Naive thymus-derived CD8-positive, alpha-beta T cell (primary cell): ENCODE data around the gene MUCL1. TPM values are rescaled to one million over a fixed set of nuclear protein-coding genes. Genes with fewer than 3 reads are reported as not detected.
A peak's percentile ranks its signal among the peaks of the same experiment; 100 is the strongest.

Source experiments
- ATAC-seq, 2 donors: fragments of 150-1000 bp; cut with Tn5 transposase in 1 of 2; sonication (Bioruptor Pico), chemical (Tn5 transposase) in 1 of 2; 1 replicate in 1 of 2; 2 replicates in 1 of 2; pipeline ENCODE4 v1.10.0; 2021; ENCODE audit warnings: mild to moderate bottlenecking in 2 of 2, moderate library complexity in 2 of 2
- POLR2A ChIA-PET: fragments of 350-600 bp; sonication (Branson Sonifier 250); formaldehyde crosslinking; loops from one replicate; lab custom pipeline; 2021; ENCODE audit warnings: antibody characterized with exemption; lab: Charles Lee
- DNase-seq, 10 donors: peaks; one replicate each; pipeline versions ENCODE4 v3.0.0 to v3.0.0-alpha.2; 2020 to 2022
- H3K27ac Mint-ChIP-seq, 10 donors: one replicate each; pipeline ENCODE4 v1.8.0; 2020 to 2022; ENCODE audit warnings: mild to moderate bottlenecking in 10 of 10, mixed read lengths in 10 of 10, moderate library complexity in 4 of 10, inconsistent platforms in 1 of 10
- H3K27me3 Mint-ChIP-seq, 5 donors: one replicate each; pipeline ENCODE4 v1.8.0; 2021 to 2022; ENCODE audit warnings: mixed read lengths in 5 of 5
- H3K36me3 Mint-ChIP-seq, 3 donors: one replicate each; pipeline ENCODE4 v1.8.0; 2020 to 2022; ENCODE audit warnings: mixed read lengths in 3 of 3, mild to moderate bottlenecking in 2 of 3, inconsistent platforms in 1 of 3
- H3K4me1 Mint-ChIP-seq, 4 donors: one replicate each; pipeline ENCODE4 v1.8.0; 2021 to 2022; ENCODE audit warnings: mixed read lengths in 4 of 4
- H3K4me3 Mint-ChIP-seq, 10 donors: one replicate each; pipeline ENCODE4 v1.8.0; 2020 to 2022; ENCODE audit warnings: mild to moderate bottlenecking in 10 of 10, mixed read lengths in 10 of 10, moderate library complexity in 6 of 10, inconsistent platforms in 1 of 10
- H3K9me3 Mint-ChIP-seq, 9 donors: one replicate each; pipeline ENCODE4 v1.8.0; 2020 to 2022; ENCODE audit warnings: mixed read lengths in 9 of 9, mild to moderate bottlenecking in 3 of 9, inconsistent platforms in 1 of 9, moderate library complexity in 1 of 9
- polyA plus RNA-seq, 3 donors: library from polyadenylated mRNA; unstranded; fragments of 300-500 nt; fragmentation: Illumina TruSeq; gene quantifications; one replicate each; pipeline ENCODE4 v1.2.3, GENCODE V29; 2021
- total RNA-seq, 8 experiments: library from RNA in 2 of 8; stranded (reverse) in 2 of 8; gene quantifications; one replicate each; pipeline ENCODE4 v1.2.3 and lab custom pipeline; 2021 to 2026

Gene MUCL1, protein sequence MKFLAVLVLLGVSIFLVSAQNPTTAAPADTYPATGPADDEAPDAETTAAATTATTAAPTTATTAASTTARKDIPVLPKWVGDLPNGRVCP
- total RNA-seq = not detected
- not detected for polyA plus RNA-seq
- total RNA-seq (lab: John Stamatoyannopoulos, UW) = 0 to 0.08 (median 0) reads per million in 6 experiments

DNA sequence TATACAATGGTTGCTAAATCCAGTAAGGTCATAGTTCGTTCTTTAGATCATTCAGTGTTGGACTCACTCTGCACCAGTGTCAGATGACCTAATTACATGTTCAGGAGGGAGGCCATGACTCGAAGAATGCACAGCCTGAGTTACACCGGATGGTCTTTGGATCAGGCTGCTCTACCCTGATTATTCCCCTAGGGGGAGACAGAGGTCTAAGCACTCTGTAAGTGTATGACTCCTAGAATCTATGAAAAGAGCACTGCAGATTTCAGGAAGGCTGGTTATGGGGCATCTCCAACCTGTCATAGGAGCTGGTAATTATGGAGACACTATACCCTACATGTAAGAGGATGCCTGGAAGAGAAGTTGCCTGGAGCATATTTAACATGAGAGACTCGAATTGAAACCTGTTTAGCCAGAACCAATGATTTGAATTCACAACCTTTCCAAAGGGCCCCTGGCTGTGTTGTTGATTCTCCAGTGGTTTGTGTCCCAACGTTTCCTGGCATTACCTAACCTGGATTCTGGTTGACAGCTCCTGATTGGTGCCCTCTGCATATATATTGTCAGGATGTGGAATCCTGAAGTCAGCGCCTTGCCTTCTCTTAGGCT lies at the start of gene MUCL1:
MUCL1 (plus strand) TSS at position 584 of the 606 bp plus-strand sequence. CDS start 67 bp downstream, outside the sequence.
- DNase-seq = peak; percentile 9 to 84 (median 72)
- H3K9me3 Mint-ChIP-seq = no peaks in the 10 kb centered on the region
- H3K27ac Mint-ChIP-seq = peak within 1 kb of the TSS in 2 of 10 donors; percentile 54 to 69
- peak; percentile 100 for ATAC-seq
- no peak within 1 kb of the TSS for H3K4me3 Mint-ChIP-seq
- H3K4me1 Mint-ChIP-seq = peaks cover 2 to 8% (median 5%) of the 10 kb centered on the region in 4 donors
- POLR2A ChIA-PET = interaction anchor here (0.6 to 1.7 kb wide), 4 partner anchors 81 to 218 kb away, joined by 3 to 10 read pairs (median 4); partner anchors contain the start of gene TESPA1
- no peaks in the 10 kb centered on the region for H3K36me3 Mint-ChIP-seq
- H3K27me3 Mint-ChIP-seq = no peaks in the 10 kb centered on the region

DNA sequence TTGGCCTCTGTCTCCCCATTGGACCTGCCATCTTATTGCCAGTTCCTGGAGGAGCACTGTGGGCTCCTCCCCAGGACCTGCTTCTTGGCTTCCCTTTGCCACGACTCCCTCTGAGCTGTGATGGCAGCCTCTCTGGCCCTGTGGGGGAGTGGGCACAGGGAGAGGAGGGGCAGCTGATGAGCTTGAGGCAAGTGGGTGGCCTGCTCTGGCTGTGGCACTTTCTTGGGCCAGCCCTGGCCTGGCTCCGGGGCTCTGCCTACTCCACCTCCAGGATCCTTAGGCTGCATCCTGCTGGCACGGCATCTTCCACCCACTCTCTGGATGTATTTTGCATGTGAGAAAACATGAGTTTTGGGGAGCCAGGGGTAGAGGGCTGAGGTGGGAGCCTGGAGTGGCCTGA lies 32.6 kb upstream of the MUCL1 start:
- Mint-ChIP-seq H3K27me3 (peaks cover 0 to 11% (median 9%) of the 10 kb centered on the region in 5 donors), H3K4me1 (no peaks in the 10 kb centered on the region), H3K27ac (no peak overlapping the region), H3K9me3 (peaks cover 0 to 26% (median 14%) of the 10 kb centered on the region in 9 donors), H3K4me3 (no peak overlapping the region), H3K36me3 (peaks cover 0 to 19% (median 14%) of the 10 kb centered on the region in 3 donors)
- ATAC-seq (no peak), DNase-seq (no peak)
- POLR2A ChIA-PET = no interaction called here

DNA sequence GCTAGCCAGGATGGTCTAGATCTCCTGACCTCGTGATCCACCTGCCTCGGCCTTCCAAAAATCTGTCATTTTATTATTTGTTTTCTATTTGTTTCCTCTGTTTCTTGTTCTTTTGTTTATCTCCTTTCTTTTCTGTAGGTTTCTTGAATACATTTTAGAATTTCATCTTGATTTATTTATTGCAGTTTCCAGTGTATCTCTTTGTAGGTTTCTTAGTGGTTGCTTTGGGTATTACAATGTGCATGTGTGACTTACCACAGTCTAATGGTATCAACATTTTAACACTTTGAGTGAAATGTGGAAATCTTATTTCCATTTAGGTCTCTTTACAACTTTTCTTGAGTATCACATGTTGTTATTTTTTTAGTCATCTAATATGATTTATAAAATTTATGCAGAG lies 29.9 kb upstream of the MUCL1 start:
- no peak for ATAC-seq
- POLR2A ChIA-PET = no interaction called here
- no peaks in the 10 kb centered on the region for H3K4me1 Mint-ChIP-seq
- H3K4me3 Mint-ChIP-seq = no peak overlapping the region
- H3K9me3 Mint-ChIP-seq = peaks cover 0 to 26% (median 14%) of the 10 kb centered on the region in 9 donors
- peaks cover 0 to 10% (median 3%) of the 10 kb centered on the region in 5 donors for H3K27me3 Mint-ChIP-seq
- DNase-seq = no peak
- H3K27ac Mint-ChIP-seq = no peak overlapping the region
- peaks cover 0 to 14% (median 14%) of the 10 kb centered on the region in 3 donors for H3K36me3 Mint-ChIP-seq

DNA sequence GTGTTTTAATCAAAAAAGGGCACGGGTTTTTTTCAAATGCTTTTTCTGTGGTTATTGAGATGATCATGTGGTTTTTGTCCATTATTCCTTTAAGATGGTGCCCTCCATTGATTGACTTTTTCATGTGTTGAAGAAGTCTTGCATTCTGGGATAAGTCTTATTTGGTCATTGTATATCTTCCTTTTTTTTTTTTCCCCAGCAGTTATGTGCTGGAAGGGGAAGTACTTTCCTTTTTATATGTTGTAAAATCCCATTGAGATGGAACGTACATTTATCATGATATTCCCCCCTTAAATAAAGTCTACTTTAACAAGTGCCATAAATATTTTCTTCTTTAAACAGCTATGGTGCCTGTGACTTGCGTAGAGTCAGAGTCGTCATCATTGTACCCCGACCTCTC lies 24.8 kb upstream of the MUCL1 start:
- Mint-ChIP-seq H3K27ac (no peak overlapping the region), H3K4me1 (peaks cover 0 to 6% (median 2%) of the 10 kb centered on the region in 4 donors), H3K36me3 (peaks cover 0 to 6% (median 0%) of the 10 kb centered on the region in 3 donors), H3K4me3 (no peak overlapping the region), H3K9me3 (peaks cover 0 to 2% (median 0%) of the 10 kb centered on the region in 9 donors), H3K27me3 (peaks cover 0 to 3% (median 0%) of the 10 kb centered on the region in 5 donors)
- ATAC-seq (no peak), DNase-seq (no peak)
- POLR2A ChIA-PET = no interaction called here

DNA sequence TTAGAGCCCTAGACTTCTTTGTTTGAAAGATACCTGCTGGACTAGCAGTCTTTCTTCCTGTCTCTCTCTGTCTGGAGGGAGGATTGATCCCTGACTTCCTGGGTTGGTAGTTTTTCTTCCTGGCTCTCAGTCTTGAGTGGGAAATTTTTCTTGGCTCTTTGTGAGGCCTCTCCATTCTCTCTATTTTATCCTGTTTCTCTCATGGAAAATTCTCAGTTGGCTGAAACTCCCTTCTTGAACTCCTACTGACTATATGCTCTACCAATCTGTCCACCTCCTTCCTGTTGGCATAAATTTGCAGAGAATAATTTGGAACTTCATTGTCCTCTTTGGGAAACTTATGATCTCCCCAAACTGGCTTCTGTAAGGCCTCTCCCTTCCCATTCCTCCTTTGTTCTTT lies 24.1 kb upstream of the MUCL1 start:
- H3K4me1 Mint-ChIP-seq = peaks cover 0 to 6% (median 2%) of the 10 kb centered on the region in 4 donors
- ATAC-seq (no peak), DNase-seq (no peak)
- peak overlapping the region in 1 of 10 donors; percentile 35 for H3K27ac Mint-ChIP-seq
- H3K4me3 Mint-ChIP-seq = no peak overlapping the region
- peaks cover 0 to 3% (median 0%) of the 10 kb centered on the region in 3 donors for H3K36me3 Mint-ChIP-seq
- POLR2A ChIA-PET = no interaction called here
- H3K9me3 Mint-ChIP-seq = peaks cover 0 to 2% (median 0%) of the 10 kb centered on the region in 9 donors
- H3K27me3 Mint-ChIP-seq = peaks cover 0 to 3% (median 0%) of the 10 kb centered on the region in 5 donors

DNA sequence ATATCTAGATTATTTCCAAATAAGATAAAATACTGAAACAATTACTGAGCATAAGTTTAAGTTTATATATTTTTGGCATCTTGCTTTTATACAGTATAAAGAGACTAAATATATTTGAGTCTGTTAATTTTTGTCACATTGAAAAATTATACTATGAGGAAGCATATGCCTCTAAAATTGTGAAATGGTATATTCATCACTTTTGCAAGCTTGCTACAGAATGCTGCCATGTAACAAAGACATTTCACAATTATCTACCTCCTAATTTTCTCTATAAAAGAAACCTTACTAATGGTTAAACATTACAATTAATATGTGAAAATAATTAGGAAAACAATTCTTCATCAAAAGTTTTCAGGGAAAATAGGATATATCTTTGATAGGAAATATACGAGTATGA lies 22.7 kb upstream of the MUCL1 start:
- H3K4me3 Mint-ChIP-seq = no peak overlapping the region
- peaks cover 0 to 2% (median 0%) of the 10 kb centered on the region in 9 donors for H3K9me3 Mint-ChIP-seq
- peaks cover 0 to 14% (median 0%) of the 10 kb centered on the region in 5 donors for H3K27me3 Mint-ChIP-seq
- ATAC-seq = no peak
- H3K4me1 Mint-ChIP-seq = peaks cover 0 to 6% (median 2%) of the 10 kb centered on the region in 4 donors
- POLR2A ChIA-PET = no interaction called here
- no peak overlapping the region for H3K27ac Mint-ChIP-seq
- no peak for DNase-seq
- no peaks in the 10 kb centered on the region for H3K36me3 Mint-ChIP-seq

DNA sequence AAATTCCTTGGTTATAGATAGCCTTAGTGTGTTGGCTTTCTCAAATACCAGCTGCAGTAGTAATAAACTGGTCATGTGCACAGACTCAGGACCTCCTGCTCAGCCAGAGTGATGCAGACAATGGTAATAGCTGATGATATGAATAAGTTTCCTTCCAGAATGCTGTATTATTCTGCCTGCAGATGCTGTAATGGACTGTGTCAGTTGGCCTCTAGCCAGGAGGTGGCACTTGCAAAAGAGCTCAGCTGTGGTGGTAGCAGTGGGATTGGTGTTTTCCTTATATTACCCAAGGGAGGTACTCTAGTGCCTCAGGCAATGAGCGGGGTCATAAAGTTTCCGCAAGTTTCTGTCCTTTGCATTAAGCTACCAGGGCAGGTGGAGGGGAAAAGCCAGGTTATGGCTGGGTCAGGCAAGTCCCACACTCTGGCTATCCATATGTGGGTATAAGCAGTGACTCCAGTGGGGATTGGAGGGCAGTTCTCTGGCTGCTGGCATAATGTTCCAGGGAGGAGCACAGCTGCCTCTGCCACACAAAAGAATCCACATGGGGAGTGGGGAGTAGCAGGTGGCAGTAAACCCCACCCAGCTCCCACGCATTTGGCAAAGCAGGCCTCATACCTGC lies 14.0 kb upstream of the MUCL1 start:
- H3K4me1 Mint-ChIP-seq = peaks cover 0 to 3% (median under 1%) of the 10 kb centered on the region in 4 donors
- H3K9me3 Mint-ChIP-seq = peaks cover 8 to 29% (median 14%) of the 10 kb centered on the region in 9 donors
- peaks cover 0 to 15% (median 14%) of the 10 kb centered on the region in 3 donors for H3K36me3 Mint-ChIP-seq
- H3K27me3 Mint-ChIP-seq = peaks cover 0 to 23% (median 0%) of the 10 kb centered on the region in 5 donors
- POLR2A ChIA-PET = no interaction called here
- H3K27ac Mint-ChIP-seq = no peak overlapping the region
- ATAC-seq = no peak
- DNase-seq = no peak
- no peak overlapping the region for H3K4me3 Mint-ChIP-seq

DNA sequence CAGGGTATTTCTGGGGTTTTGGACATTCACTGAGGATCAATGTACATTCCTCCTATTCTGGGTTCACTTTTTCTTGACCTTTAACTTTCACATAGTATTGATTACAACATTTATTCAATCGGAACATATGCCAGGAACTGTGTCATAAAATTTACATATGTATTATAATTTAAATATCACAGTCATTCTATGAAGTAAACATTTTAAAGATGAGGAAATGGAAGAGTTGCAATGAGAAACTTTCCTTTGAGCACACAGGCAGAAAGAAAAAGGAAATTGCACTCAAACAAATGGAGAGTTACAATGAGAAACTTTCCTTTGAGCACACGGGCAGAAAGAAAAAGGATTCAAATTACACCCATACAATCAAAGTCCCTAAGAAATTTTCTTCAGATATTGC lies 3.1 kb downstream of the MUCL1 start:
- no peak for DNase-seq
- Mint-ChIP-seq H3K4me3 (no peak overlapping the region), H3K27me3 (peaks cover 1 to 10% (median 5%) of the 10 kb centered on the region in 5 donors), H3K27ac (no peak overlapping the region), H3K9me3 (no peaks in the 10 kb centered on the region), H3K4me1 (peaks cover 2 to 8% (median 5%) of the 10 kb centered on the region in 4 donors), H3K36me3 (no peaks in the 10 kb centered on the region)
- ATAC-seq = no peak
- POLR2A ChIA-PET = no interaction called here

DNA sequence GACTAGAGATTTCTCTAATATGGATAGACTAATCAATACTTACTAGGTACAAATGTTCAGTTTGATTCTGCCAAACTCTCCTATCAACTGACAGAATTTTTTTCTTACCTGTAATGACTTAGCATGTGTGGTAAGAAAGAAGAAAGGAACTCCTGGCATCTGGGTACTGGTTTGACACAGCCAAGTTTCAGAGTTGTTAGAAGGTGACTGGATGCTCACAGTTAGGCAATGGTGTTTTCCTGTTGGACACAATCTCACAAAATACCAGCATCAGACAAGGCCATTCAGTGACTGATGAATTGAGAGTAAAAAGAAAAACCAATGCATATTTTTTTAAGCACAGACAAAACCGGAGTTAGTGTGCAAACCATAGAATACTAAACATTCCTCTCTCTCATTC lies 4.2 kb downstream of the MUCL1 start:
- ATAC-seq (no peak), DNase-seq (no peak)
- no peak overlapping the region for H3K4me3 Mint-ChIP-seq
- H3K36me3 Mint-ChIP-seq = no peaks in the 10 kb centered on the region
- H3K4me1 Mint-ChIP-seq = peaks cover 2 to 8% (median 5%) of the 10 kb centered on the region in 4 donors
- POLR2A ChIA-PET = no interaction called here
- H3K27me3 Mint-ChIP-seq = peaks cover 4 to 14% (median 7%) of the 10 kb centered on the region in 5 donors
- H3K27ac Mint-ChIP-seq = no peak overlapping the region
- H3K9me3 Mint-ChIP-seq = no peaks in the 10 kb centered on the region

DNA sequence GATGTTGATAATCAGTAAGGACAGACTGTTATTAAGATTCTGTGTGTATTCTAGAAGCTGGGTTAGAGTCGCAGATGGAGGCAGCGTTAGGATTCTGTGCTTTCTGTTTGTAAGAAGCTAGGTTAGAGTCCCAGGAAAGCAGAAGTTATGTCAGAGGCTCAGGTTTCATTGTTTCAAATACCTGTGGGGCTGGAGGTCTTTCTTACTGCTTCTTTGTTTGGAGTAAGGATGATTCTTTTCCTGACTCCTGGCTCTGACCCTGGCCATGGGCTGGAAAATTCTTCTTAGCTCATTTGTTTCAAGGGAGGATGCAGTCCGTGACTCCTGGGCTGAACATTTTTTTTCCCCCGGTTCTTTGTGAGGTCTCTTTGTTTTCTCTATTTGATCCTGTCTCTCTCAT lies 5.2 kb downstream of the MUCL1 start:
- no peaks in the 10 kb centered on the region for H3K9me3 Mint-ChIP-seq
- H3K27ac Mint-ChIP-seq = no peak overlapping the region
- no peaks in the 10 kb centered on the region for H3K36me3 Mint-ChIP-seq
- H3K27me3 Mint-ChIP-seq = peaks cover 4 to 17% (median 7%) of the 10 kb centered on the region in 5 donors
- POLR2A ChIA-PET = no interaction called here
- no peak for DNase-seq
- no peak overlapping the region for H3K4me3 Mint-ChIP-seq
- no peak for ATAC-seq
- H3K4me1 Mint-ChIP-seq = peaks cover 0 to 6% (median 0%) of the 10 kb centered on the region in 4 donors

DNA sequence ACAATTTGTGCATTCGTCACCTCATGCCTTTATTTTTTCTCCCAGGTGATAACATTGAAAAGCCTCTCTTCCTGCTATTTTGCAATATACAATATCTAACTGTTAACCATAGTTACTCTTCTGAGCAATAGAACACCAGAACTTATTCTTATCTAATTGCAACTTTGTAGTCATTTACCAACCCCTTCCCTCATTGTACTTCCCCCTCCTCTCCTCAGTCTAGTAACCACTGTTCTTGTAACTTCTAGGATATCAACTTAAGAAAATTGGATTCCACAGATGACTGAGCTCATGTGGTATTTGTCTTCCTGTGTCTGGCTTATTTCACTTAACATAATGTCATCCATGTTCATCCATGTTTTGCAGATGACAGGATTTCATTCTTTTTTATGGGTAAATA lies 7.6 kb downstream of the MUCL1 start:
- POLR2A ChIA-PET = no interaction called here
- H3K36me3 Mint-ChIP-seq = no peaks in the 10 kb centered on the region
- peaks cover 0 to 6% (median 0%) of the 10 kb centered on the region in 4 donors for H3K4me1 Mint-ChIP-seq
- DNase-seq (no peak), ATAC-seq (no peak)
- H3K27ac Mint-ChIP-seq = no peak overlapping the region
- H3K27me3 Mint-ChIP-seq = peaks cover 5 to 17% (median 8%) of the 10 kb centered on the region in 5 donors
- no peaks in the 10 kb centered on the region for H3K9me3 Mint-ChIP-seq
- no peak overlapping the region for H3K4me3 Mint-ChIP-seq

DNA sequence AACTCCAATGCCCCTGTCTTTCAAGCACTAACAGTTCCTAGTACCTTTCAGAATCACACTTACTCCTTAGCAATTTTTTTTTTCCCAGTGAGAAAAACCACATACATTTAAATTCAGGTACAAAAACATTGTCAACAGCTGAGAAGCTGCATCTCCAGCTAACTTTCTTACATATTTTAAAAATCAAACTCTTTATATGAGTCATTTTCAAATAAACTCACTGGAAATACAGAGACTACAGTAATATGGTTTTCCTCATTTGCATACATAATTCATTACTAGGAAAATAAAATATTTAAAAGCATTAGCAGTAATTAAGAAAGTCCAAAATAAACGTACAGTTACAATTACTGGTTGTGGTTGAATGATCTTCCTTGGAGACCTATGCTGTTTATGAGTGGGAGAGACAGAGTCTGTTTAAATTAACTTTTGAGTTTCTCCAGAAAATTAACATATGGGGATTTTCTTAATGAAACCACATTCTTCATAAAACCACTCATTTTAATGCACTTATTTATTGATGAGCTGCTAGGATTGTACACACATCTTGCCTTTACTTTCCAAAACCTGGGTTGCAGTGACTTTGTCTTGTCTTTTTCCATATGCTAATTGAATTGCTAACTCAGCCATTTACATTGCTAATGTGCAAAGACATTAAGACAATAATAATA lies 9.8 kb downstream of the MUCL1 start:
- Mint-ChIP-seq H3K27me3 (peaks cover 5 to 21% (median 8%) of the 10 kb centered on the region in 5 donors), H3K4me3 (no peak overlapping the region), H3K36me3 (no peaks in the 10 kb centered on the region), H3K27ac (no peak overlapping the region), H3K9me3 (no peaks in the 10 kb centered on the region), H3K4me1 (no peaks in the 10 kb centered on the region)
- POLR2A ChIA-PET = no interaction called here
- DNase-seq (no peak), ATAC-seq (no peak)
